Mesodermal cell (in vitro differentiated cells): ENCODE measurements around the gene MIAT.

Experiments used
- H3K27ac ChIP-seq: 2 replicates; pipeline ENCODE4 v1.7.0; 2013; ENCODE audit warnings: mild to moderate bottlenecking, low read depth, low read length, moderate library complexity; ENCODE audit not compliant: severe bottlenecking
- H3K36me3 ChIP-seq: 2 replicates; pipeline ENCODE4 v1.7.1; 2013; ENCODE audit warnings: mild to moderate bottlenecking, low read length, moderate library complexity; ENCODE audit not compliant: control insufficient read depth, insufficient read depth
- H3K4me1 ChIP-seq: one replicate; pipeline ENCODE4 v1.7.1; 2013; ENCODE audit warnings: mild to moderate bottlenecking, low read length; ENCODE audit not compliant: insufficient read depth, control insufficient read depth, poor library complexity, severe bottlenecking
- H3K4me3 ChIP-seq: 2 replicates; pipeline ENCODE4 v1.7.0; 2013; ENCODE audit warnings: low read length, control low read depth, mild to moderate bottlenecking; ENCODE audit not compliant: insufficient read depth, poor library complexity, severe bottlenecking; ENCODE audit errors: extremely low read depth
- H3K9me3 ChIP-seq: 2 replicates; pipeline ENCODE4 v1.7.1; 2013; ENCODE audit warnings: mild to moderate bottlenecking, low read length, moderate library complexity; ENCODE audit not compliant: control insufficient read depth
- WGBS, 2 experiments: methylation state at CpG; one replicate each; pipeline ENCODE4 v1.1.5; 2013; ENCODE audit warnings: missing lambda C conversion rate in 2 of 2; ENCODE audit not compliant: insufficient coverage in 2 of 2; 5-methylcytosine and 5-hydroxymethylcytosine counted together

MIAT gene

DNA sequence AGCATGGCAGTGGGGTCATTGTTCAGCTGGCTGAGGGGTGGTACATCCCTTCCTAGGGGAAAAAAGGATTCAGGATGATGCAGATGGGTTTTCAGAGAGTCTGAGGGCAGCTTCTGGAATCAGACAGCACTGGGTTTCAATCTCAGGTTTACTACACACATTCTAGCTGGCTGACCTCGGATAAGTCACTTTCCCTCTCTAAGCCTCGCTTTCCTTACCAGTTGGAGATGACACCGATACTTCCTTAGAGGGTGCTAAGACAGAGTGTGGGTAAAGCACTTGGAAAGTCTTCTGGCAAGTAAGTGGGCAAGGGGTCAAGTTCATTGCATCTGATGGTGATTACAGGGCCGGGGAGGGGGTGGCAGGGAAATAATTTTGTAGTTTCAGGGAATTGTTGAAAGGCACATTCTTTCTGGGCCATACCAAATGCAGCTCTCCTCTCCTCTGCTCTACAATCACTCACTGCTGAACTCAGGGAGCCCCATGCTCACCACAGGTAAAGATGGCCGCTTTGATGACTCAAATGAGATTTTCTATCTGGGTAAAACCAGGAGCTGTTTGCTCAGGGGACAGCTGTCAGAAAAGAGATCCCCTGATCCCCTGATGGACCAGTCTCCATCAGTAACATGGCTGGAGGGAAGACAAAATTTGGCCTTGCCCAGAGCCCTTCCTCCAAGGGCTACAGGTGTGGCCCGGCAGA, 6.5 kb upstream of the MIAT start:
- peaks cover 17% of the 10 kb centered on the region for H3K4me1 ChIP-seq
- no peak overlapping the region for H3K27ac ChIP-seq
- H3K9me3 ChIP-seq = no peaks in the 10 kb centered on the region
- no peaks in the 10 kb centered on the region for H3K36me3 ChIP-seq
- H3K4me3 ChIP-seq = no peak overlapping the region
- 90 to 95% methylated on average over 3 to 4 of the region's 6 CpGs for WGBS, 2 experiments

DNA sequence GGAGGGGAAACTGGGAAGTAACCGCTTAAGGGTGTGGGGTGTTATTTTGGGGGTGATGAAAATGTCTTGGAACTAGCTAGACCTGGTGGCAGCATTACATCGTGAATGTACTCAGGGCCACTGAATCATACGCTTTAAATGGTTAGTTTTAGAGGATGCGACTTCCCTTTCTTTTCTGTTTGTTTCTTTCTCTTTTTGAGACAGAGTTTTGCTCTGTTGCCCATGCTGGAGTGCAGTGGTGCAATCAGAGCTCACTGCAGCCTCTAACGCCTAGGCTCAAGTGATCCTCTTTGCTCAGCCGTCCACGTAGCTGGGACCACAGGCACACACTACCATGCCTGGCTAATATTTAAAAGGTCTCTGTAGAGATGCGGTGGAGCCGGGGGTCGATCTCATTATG, 5.6 kb upstream of the MIAT start:
- no peak overlapping the region for H3K27ac ChIP-seq
- H3K36me3 ChIP-seq = no peaks in the 10 kb centered on the region
- H3K9me3 ChIP-seq = no peaks in the 10 kb centered on the region
- peaks cover 12% of the 10 kb centered on the region for H3K4me1 ChIP-seq
- H3K4me3 ChIP-seq = no peak overlapping the region
- 89 to 93% methylated on average over 10 of the region's 10 CpGs for WGBS, 2 experiments

DNA sequence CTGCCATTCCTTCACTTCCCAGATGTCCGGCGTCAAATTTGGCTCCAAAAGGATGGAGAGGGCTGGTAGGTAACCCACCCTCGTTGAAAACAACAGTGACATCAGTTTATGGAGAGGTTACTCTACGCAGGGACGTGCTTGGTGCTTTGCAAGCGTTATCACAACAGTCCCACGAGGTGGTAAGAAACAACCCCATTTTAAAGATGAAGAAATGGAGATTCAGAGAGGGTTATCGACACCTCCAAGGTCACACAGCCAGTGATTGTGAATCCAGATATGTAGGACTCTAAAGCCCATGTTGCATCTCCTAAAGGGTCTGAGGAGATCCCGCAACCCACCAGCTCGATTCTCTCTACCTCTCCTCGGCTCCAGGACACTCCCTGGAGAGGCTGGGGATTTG, 773 bp downstream of the MIAT start:
- Histone ChIP-seq H3K4me1 (peaks cover 4% of the 10 kb centered on the region), H3K4me3 (peak overlapping the region; percentile 20), H3K27ac (no peak overlapping the region), H3K9me3 (no peaks in the 10 kb centered on the region), H3K36me3 (no peaks in the 10 kb centered on the region)
- WGBS, 2 experiments = 3 to 11% methylated on average over 5 to 6 of the region's 11 CpGs

DNA sequence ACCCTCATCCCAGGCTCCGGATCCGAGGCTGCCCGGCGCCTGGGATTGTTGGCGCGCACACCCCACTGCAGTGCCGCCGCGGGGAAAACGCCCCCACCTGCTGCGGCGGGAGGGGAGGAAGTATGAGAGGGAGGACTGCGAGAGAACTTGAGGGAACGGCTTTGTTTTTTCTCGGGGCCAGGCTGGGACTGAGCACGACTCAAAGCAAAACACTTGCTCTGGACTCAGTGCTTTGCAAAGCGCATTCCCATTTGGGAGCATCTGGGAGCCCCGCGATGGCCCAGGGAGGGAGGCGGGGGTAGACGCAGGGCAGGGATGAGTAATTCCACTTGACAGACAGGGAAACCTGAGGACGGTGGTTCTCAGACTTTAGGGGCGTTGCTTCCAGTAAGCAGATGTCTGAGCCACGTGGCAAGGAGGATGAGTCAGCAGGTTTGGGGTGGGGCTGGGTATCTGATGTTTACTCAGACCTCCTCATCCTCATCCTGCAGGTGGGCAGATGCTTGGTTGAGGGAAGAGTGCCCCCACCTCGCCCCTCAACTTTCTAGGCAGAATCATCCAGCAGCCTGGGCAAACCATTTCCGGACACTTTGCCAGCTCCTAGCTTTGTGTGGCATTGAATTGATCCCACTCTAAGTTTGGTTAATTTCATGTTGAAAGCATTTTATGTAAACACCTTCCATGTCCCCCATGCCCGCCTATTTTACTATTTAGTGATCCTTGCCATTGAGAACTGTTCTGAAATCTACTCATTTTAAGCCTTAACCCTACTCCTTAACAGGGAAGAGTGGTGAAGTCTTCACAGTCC, 1.5 kb downstream of the MIAT start:
- H3K36me3 ChIP-seq = no peaks in the 10 kb centered on the region
- 5 to 19% methylated on average over 9 to 17 of the region's 27 CpGs for WGBS, 2 experiments
- no peaks in the 10 kb centered on the region for H3K9me3 ChIP-seq
- H3K4me1 ChIP-seq = peaks cover 4% of the 10 kb centered on the region
- H3K27ac ChIP-seq = peak overlapping the region; percentile 24
- peak overlapping the region; percentile 20 for H3K4me3 ChIP-seq

DNA sequence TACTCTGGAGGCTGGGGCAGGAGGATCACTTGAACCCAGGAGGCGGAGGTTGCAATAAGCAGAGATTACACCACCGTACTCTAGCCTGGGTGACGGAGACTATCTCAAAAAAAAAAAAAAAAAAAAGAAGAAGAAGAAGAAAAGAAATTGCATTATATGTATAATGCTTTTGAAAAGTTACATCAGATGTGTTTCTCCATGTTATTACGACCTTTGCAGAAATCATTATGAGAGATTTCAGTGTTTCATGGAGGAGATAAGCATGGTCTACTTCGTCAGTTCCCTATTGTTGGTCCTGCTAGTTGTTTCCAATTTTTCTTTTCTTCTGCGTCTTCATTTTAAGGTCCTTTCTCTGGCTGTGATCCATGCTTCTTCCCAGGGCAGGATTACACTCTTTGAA, 3.0 kb downstream of the MIAT start:
- H3K27ac ChIP-seq = no peak overlapping the region
- H3K4me1 ChIP-seq = peaks cover 4% of the 10 kb centered on the region
- H3K4me3 ChIP-seq = no peak overlapping the region
- H3K36me3 ChIP-seq = no peaks in the 10 kb centered on the region
- no peaks in the 10 kb centered on the region for H3K9me3 ChIP-seq
- 95 to 100% methylated on average over 1 to 3 of the region's 6 CpGs for WGBS, 2 experiments

DNA sequence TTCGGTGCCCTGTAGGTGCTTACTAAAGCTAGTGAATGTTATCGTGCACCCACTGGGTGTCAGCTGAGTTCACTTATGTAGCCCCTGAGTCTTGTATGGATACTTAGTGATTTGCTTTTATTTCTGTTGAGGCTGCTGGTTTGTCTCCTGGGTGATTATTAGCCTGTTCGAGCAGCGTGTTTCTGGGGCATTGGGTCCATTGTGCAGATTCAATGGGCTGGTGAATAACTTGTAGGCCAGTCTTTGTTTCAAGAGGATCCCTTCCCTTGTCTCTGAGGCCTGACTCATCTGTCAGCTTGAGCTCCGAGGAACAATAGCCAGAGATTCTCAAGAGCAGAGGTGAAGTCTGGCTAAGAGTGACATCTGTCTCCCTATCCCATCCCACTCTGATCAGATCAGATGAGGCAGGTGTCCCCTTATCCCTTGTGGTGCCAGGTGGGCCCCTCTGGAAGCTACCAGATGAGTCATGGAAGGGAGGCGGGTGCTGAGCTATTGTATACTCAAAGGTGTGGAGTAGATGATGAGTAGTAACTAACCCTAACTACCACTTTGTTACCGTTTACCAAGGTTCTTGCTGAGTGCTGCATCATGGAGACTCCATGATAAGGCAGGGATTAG, 3.7 kb downstream of the MIAT start:
- H3K27ac ChIP-seq = no peak overlapping the region
- H3K36me3 ChIP-seq = no peaks in the 10 kb centered on the region
- peaks cover 4% of the 10 kb centered on the region for H3K4me1 ChIP-seq
- no peaks in the 10 kb centered on the region for H3K9me3 ChIP-seq
- H3K4me3 ChIP-seq = no peak overlapping the region
- 55 to 71% methylated on average over 4 to 5 of the region's 7 CpGs for WGBS, 2 experiments

DNA sequence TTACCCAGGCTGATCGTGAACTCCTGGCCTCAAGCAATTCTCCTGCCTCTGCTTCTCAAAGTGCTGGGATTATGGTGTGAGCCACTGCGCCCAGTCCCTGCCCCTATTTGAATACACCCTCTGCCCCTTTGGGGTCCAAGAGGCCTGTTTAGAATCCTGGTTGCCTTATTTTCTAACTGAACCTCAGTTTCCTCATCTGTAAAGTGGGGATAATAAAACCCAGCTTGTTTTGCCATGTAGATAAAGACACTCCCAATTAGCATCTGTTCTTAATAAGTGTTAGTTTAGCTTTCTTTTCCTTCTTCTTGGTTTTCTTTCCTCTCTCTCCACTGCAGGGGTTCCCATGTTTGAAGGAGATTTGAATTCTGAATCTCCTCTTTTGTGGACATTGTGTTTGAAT, 4.8 kb downstream of the MIAT start:
- Histone ChIP-seq H3K9me3 (no peaks in the 10 kb centered on the region), H3K36me3 (no peaks in the 10 kb centered on the region), H3K4me3 (no peak overlapping the region), H3K27ac (no peak overlapping the region), H3K4me1 (peaks cover 4% of the 10 kb centered on the region)
- WGBS, 2 experiments = 93 to 100% methylated on average over 1 to 2 of the region's 2 CpGs

DNA sequence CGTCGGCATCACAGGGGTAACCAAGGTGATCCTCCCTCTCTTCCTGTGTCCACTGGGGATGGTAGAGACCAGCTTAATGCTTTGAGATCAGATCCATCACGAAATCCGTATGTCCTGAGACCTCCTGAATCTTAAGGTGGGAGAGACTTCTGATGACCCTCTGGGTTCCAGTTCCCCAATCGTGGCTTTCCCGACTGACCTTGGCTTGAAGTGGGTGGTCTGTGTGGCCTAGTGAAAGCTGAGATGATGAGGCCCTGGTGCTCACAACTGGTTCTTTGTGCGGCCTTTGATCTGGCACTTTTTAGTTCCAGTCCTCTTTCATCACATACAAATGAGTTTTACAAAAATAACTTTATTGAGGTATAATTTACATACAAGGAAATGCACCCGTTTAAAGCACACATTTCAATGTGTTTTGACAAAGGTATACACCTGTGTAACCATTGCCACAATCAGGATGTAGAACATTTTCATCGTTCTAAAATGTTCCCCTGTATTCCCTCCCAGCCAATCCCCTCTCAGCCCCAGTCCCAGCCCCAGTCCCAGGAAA, 6.1 kb downstream of the MIAT start:
- 90 to 91% methylated on average over 4 to 6 of the region's 9 CpGs for WGBS, 2 experiments
- no peaks in the 10 kb centered on the region for H3K9me3 ChIP-seq
- H3K4me3 ChIP-seq = no peak overlapping the region
- H3K36me3 ChIP-seq = no peaks in the 10 kb centered on the region
- peaks cover 2% of the 10 kb centered on the region for H3K4me1 ChIP-seq
- no peak overlapping the region for H3K27ac ChIP-seq

DNA sequence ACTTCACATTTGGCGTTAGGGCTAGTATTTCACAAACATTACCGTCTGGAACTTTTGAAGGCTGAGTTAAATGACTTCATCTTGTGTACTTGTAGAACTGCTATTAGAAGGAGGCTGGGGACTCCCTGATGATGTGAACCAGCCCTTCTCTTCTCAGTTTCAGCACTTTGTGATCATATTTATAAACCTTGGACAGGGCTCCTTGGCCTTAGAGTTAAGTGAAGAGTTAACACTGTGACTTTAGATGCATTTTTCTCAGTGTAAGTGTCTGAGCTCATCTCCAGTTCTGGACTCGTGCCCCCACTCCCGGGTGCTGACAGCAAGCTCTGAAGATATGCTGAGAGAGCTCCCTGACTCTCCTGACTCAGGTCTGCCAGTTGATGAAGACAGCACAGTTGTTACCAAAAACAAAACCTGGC, 8.4 kb downstream of the MIAT start:
- WGBS, 2 experiments = 87 to 94% methylated on average over 2 to 3 of the region's 4 CpGs
- Histone ChIP-seq H3K36me3 (no peaks in the 10 kb centered on the region), H3K4me1 (no peaks in the 10 kb centered on the region), H3K27ac (no peak overlapping the region), H3K9me3 (no peaks in the 10 kb centered on the region), H3K4me3 (no peak overlapping the region)

DNA sequence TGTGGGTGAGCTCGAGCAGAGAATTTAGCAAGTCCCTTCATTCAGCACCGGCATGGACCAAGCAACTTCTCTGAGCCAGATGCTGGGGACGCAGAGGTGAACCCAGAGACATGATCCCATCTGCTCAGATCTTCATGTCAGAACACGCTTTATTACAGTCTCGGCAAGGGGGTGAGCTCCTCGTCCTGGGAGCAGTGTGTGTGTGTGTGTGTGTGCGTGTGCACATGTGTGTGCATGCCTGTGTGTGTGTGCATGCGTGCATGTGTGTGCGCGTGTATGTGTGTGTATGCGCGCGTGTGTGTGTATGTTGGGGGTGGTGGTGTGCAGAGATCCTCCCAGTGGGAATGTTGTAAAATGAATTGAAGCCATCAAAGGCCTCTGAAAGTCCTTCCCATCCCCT, 9.8 kb downstream of the MIAT start:
- WGBS, 2 experiments = 83 to 96% methylated on average over 6 to 9 of the region's 13 CpGs
- Histone ChIP-seq H3K27ac (no peak overlapping the region), H3K4me1 (peaks cover 9% of the 10 kb centered on the region), H3K4me3 (no peak overlapping the region), H3K9me3 (no peaks in the 10 kb centered on the region), H3K36me3 (no peaks in the 10 kb centered on the region)
